ENCODE measurements around the gene ARAP1.

The ARAP1 gene

GRCh38 chr11:72655896-72656464 is 96.2 kb downstream of the ARAP1 start:
- DNase-seq: no peak

GRCh38 chr11:72655014-72655413 is 97.2 kb downstream of the ARAP1 start:
- no peak for DNase-seq

- no peak for DNase-seq
Observed at GRCh38 chr11:72653649-72654048, 98.6 kb downstream of the ARAP1 start.

- DNase-seq: no peak
Observed at GRCh38 chr11:72652873-72653630, 99.2 kb downstream of the ARAP1 start.

- no peak for DNase-seq
Observed at GRCh38 chr11:72652133-72652532, 100.1 kb downstream of the ARAP1 start.

GRCh38 chr11:72649215-72649976 is 102.8 kb downstream of the ARAP1 start:
- DNase-seq: no peak

- no peak for DNase-seq
Observed at GRCh38 chr11:72648384-72649136, 103.6 kb downstream of the ARAP1 start.

GRCh38 chr11:72647882-72648281 is 104.3 kb downstream of the ARAP1 start:
- no peak for DNase-seq

- DNase-seq: no peak
Observed at GRCh38 chr11:72646472-72646871, 105.7 kb downstream of the ARAP1 start.

GRCh38 chr11:72646024-72646423 is 106.2 kb downstream of the ARAP1 start:
- no peak for DNase-seq

GRCh38 chr11:72643547-72643946 is 108.7 kb downstream of the ARAP1 start:
- DNase-seq: no peak

GRCh38 chr11:72642884-72643522 is 109.2 kb downstream of the ARAP1 start:
- DNase-seq: peak; percentile 43

- no peak for DNase-seq
Observed at GRCh38 chr11:72642043-72642883, 109.9 kb downstream of the ARAP1 start.

- DNase-seq: no peak
Observed at GRCh38 chr11:72641522-72642042, 110.6 kb downstream of the ARAP1 start.

- DNase-seq: no peak
Observed at GRCh38 chr11:72639502-72640375, 112.5 kb downstream of the ARAP1 start.

- DNase-seq: no peak
Observed at GRCh38 chr11:72637926-72638325, 114.3 kb downstream of the ARAP1 start.

- no peak for DNase-seq
Observed at GRCh38 chr11:72637198-72637597, 115.0 kb downstream of the ARAP1 start.

- DNase-seq: no peak
Observed at GRCh38 chr11:72636376-72636775, 115.8 kb downstream of the ARAP1 start.

GRCh38 chr11:72635933-72636332 is 116.3 kb downstream of the ARAP1 start:
- no peak for DNase-seq

- DNase-seq: no peak
Observed at GRCh38 chr11:72635309-72635915, 116.8 kb downstream of the ARAP1 start.

All from activated gamma-delta T cell (primary cell).